Spleen (tissue), 7 donors: ENCODE results near the gene MTG2.

Experiments
- POLR2A ChIP-seq, 3 donors: fragments of 450-650 bp; IDR thresholded peaks; one replicate each; pipeline ENCODE4 v1.5.1; 2017; ENCODE audit warnings: antibody characterized with exemption in 3 of 3, mild to moderate bottlenecking in 1 of 3
- POLR2AphosphoS5 ChIP-seq, 3 donors: sonication (generic); formaldehyde crosslinking; IDR thresholded peaks; one replicate each; pipeline ENCODE4 v1.5.1; 2017; ENCODE audit warnings: antibody characterized with exemption in 3 of 3
- TF ChIP-seq, protein P1 (sequence below), 11 experiments: fragments of 200-600 bp in 7 of 11; fragments of 450-650 bp in 4 of 11; sonication (generic) in 4 of 11; IDR thresholded peaks in 8 of 11; conservative IDR thresholded peaks in 3 of 11; 1 replicate in 7 of 11; 2 replicates in 4 of 11; pipeline versions ENCODE4 v1.4.0 to v1.8.0; 2016 to 2021; ENCODE audit warnings: antibody characterized with exemption in 11 of 11, inconsistent platforms in 4 of 11, mild to moderate bottlenecking in 1 of 11
- donor health status: DM: no; HTN: no; CAD: no; lungs with moderate emphysema.
- donor health status: DM: no; HTN: no; CAD: no.
- donor health status: DM: no; HTN: no; CAD: no.

- TF ChIP-seq, protein P1, sequence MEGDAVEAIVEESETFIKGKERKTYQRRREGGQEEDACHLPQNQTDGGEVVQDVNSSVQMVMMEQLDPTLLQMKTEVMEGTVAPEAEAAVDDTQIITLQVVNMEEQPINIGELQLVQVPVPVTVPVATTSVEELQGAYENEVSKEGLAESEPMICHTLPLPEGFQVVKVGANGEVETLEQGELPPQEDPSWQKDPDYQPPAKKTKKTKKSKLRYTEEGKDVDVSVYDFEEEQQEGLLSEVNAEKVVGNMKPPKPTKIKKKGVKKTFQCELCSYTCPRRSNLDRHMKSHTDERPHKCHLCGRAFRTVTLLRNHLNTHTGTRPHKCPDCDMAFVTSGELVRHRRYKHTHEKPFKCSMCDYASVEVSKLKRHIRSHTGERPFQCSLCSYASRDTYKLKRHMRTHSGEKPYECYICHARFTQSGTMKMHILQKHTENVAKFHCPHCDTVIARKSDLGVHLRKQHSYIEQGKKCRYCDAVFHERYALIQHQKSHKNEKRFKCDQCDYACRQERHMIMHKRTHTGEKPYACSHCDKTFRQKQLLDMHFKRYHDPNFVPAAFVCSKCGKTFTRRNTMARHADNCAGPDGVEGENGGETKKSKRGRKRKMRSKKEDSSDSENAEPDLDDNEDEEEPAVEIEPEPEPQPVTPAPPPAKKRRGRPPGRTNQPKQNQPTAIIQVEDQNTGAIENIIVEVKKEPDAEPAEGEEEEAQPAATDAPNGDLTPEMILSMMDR (IDR thresholded peaks at IDR 0.05 in 8 of 11, conservative IDR thresholded peaks at IDR 0.05 in 3 of 11), result no peak
- no peak for TF ChIP-seq POLR2A (IDR thresholded peaks at IDR 0.05)
- no peak for TF ChIP-seq POLR2AphosphoS5 (IDR thresholded peaks at IDR 0.05)
Measured at GRCh38 chr20:62175711-62176110, 7.1 kb upstream of the MTG2 start.
